Central memory CD8-positive, alpha-beta T cell (primary cell): ENCODE measurements around the gene OR5B12.
"Not testable (repeated sequence)": the region's sequence is repeated elsewhere in the genome, so short reads cannot be mapped to it uniquely, and the experiment has no call there.

Experiments used
- ATAC-seq: fragments of 150-1000 bp; cut with Tn5 transposase; replicated peaks from 2 replicates; pipeline ENCODE4 v1.10.0; 2022; ENCODE audit warnings: mild to moderate bottlenecking, moderate FRiP score, moderate number of reproducible peaks; ENCODE audit not compliant: poor library complexity, severe bottlenecking; ENCODE audit errors: extremely low read depth
- DNase-seq, 2 donors: peaks; one replicate each; pipeline ENCODE4 v3.0.0; 2021; ENCODE audit warnings: low spot score in 2 of 2
- H3K27ac Mint-ChIP-seq: one replicate; pipeline ENCODE4 v1.8.0; 2022; ENCODE audit warnings: low read depth, mild to moderate bottlenecking, moderate library complexity, mixed read lengths
- H3K27me3 Mint-ChIP-seq: one replicate; pipeline ENCODE4 v1.8.0; 2022; ENCODE audit warnings: mixed read lengths
- H3K36me3 Mint-ChIP-seq: one replicate; pipeline ENCODE4 v1.8.0; 2022; ENCODE audit warnings: mild to moderate bottlenecking, moderate library complexity, mixed read lengths; ENCODE audit not compliant: insufficient read depth
- H3K4me1 Mint-ChIP-seq: one replicate; pipeline ENCODE4 v1.8.0; 2022; ENCODE audit warnings: mixed read lengths
- H3K4me3 Mint-ChIP-seq: one replicate; pipeline ENCODE4 v1.8.0; 2022; ENCODE audit warnings: mild to moderate bottlenecking, moderate library complexity, mixed read lengths
- H3K9me3 Mint-ChIP-seq: one replicate; pipeline ENCODE4 v1.8.0; 2022; ENCODE audit warnings: mixed read lengths

The OR5B12 gene

GRCh38 chr11:58428021-58428420, 14.0 kb downstream of the OR5B12 start, which contains the start of gene OR5B2:
OR5B2 (minus strand) TSS chr11:58428121; CDS start chr11:58423261, 4,860 bp downstream.
- no peaks in the 10 kb centered on the region for H3K36me3 Mint-ChIP-seq
- peaks cover 58% of the 10 kb centered on the region for H3K27me3 Mint-ChIP-seq
- H3K27ac Mint-ChIP-seq, result no peak within 1 kb of the TSS
- H3K4me1 Mint-ChIP-seq, result no peaks in the 10 kb centered on the region
- peaks cover 14% of the 10 kb centered on the region for H3K9me3 Mint-ChIP-seq
- no peak for DNase-seq
- H3K4me3 Mint-ChIP-seq, result no peak within 1 kb of the TSS
- no peak for ATAC-seq

GRCh38 chr11:58406774-58407173, 35.3 kb downstream of the OR5B12 start, which contains the start of gene OR5B3:
OR5B3 (minus strand) TSS chr11:58406874; CDS start chr11:58403409, 3,465 bp downstream.
- ATAC-seq, result no peak
- Mint-ChIP-seq H3K27me3 (peaks cover 43% of the 10 kb centered on the region), H3K9me3 (peaks cover 22% of the 10 kb centered on the region), H3K36me3 (no peaks in the 10 kb centered on the region), H3K4me3 (no peak within 1 kb of the TSS), H3K4me1 (no peaks in the 10 kb centered on the region), H3K27ac (no peak within 1 kb of the TSS)
- DNase-seq, result no peak

- H3K27ac Mint-ChIP-seq, H3K9me3 Mint-ChIP-seq, ATAC-seq, DNase-seq, H3K4me1 Mint-ChIP-seq, H3K4me3 Mint-ChIP-seq, H3K36me3 Mint-ChIP-seq: not testable (repeated sequence)
- H3K27me3 Mint-ChIP-seq, result peaks cover 16% of the 10 kb centered on the region
Measured at GRCh38 chr11:58399622-58400021, 42.4 kb downstream of the OR5B12 start.

GRCh38 chr11:58395581-58395980, 46.5 kb downstream of the OR5B12 start:
- Mint-ChIP-seq H3K9me3 (peaks cover 6% of the 10 kb centered on the region), H3K4me1 (no peaks in the 10 kb centered on the region), H3K27me3 (peaks cover 13% of the 10 kb centered on the region), H3K4me3 (no peak overlapping the region), H3K27ac (no peak overlapping the region), H3K36me3 (no peaks in the 10 kb centered on the region)
- DNase-seq, result no peak
- ATAC-seq, result no peak

GRCh38 chr11:58394195-58394594, 47.8 kb downstream of the OR5B12 start:
- DNase-seq (no peak), ATAC-seq (no peak)
- Mint-ChIP-seq H3K4me1 (no peaks in the 10 kb centered on the region), H3K27me3 (peaks cover 13% of the 10 kb centered on the region), H3K9me3 (peaks cover 6% of the 10 kb centered on the region), H3K27ac (no peak overlapping the region), H3K36me3 (no peaks in the 10 kb centered on the region), H3K4me3 (no peak overlapping the region)

- peaks cover 6% of the 10 kb centered on the region for H3K9me3 Mint-ChIP-seq
- no peaks in the 10 kb centered on the region for H3K36me3 Mint-ChIP-seq
- no peak for DNase-seq
- no peak overlapping the region for H3K27ac Mint-ChIP-seq
- no peak for ATAC-seq
- no peaks in the 10 kb centered on the region for H3K4me1 Mint-ChIP-seq
- H3K27me3 Mint-ChIP-seq, result peaks cover 13% of the 10 kb centered on the region
- no peak overlapping the region for H3K4me3 Mint-ChIP-seq
Measured at GRCh38 chr11:58392746-58393145, 49.3 kb downstream of the OR5B12 start.

- H3K4me3 Mint-ChIP-seq, result no peak overlapping the region
- peaks cover 13% of the 10 kb centered on the region for H3K27me3 Mint-ChIP-seq
- H3K4me1 Mint-ChIP-seq, result no peaks in the 10 kb centered on the region
- DNase-seq (no peak), ATAC-seq (no peak)
- no peak overlapping the region for H3K27ac Mint-ChIP-seq
- H3K36me3 Mint-ChIP-seq, result no peaks in the 10 kb centered on the region
- peaks cover 6% of the 10 kb centered on the region for H3K9me3 Mint-ChIP-seq
Measured at GRCh38 chr11:58391879-58392278, 50.2 kb downstream of the OR5B12 start.

- H3K27me3 Mint-ChIP-seq, result peaks cover 13% of the 10 kb centered on the region
- no peak for DNase-seq
- H3K36me3 Mint-ChIP-seq, result no peaks in the 10 kb centered on the region
- no peak overlapping the region for H3K4me3 Mint-ChIP-seq
- H3K4me1 Mint-ChIP-seq, result no peaks in the 10 kb centered on the region
- no peak overlapping the region for H3K27ac Mint-ChIP-seq
- ATAC-seq, result no peak
- peaks cover 6% of the 10 kb centered on the region for H3K9me3 Mint-ChIP-seq
Measured at GRCh38 chr11:58390551-58391063, 51.4 kb downstream of the OR5B12 start.
